GM19372 (cell line): Measurements from ENCODE around the gene MEAK7.

Experiments
- ATAC-seq: cut with Tn5 transposase; IDR thresholded peaks from one replicate; pipeline ENCODE4 v1.9.1; 2021; ENCODE audit warnings: mild to moderate bottlenecking, low read depth, moderate library complexity; ENCODE audit not compliant: unreplicated experiment

MEAK7 gene

GRCh38 chr16:84513666-84514065 lies 9.2 kb upstream of the MEAK7 start:
- ATAC-seq, result no peak

GRCh38 chr16:84513123-84513522 lies 8.7 kb upstream of the MEAK7 start:
- ATAC-seq, result no peak

GRCh38 chr16:84511831-84512230 lies 7.4 kb upstream of the MEAK7 start:
- no peak for ATAC-seq

GRCh38 chr16:84511180-84511800 lies 6.8 kb upstream of the MEAK7 start:
- no peak for ATAC-seq

GRCh38 chr16:84509032-84509950 lies 4.8 kb upstream of the MEAK7 start:
- ATAC-seq, result no peak

- no peak for ATAC-seq
These were observed 4.0 kb upstream of the MEAK7 start for GRCh38 chr16:84508502-84508901.

- ATAC-seq, result no peak
These were observed 2.8 kb upstream of the MEAK7 start for GRCh38 chr16:84507011-84507982.

GRCh38 chr16:84505249-84506187 lies 1.1 kb upstream of the MEAK7 start:
- no peak for ATAC-seq

GRCh38 chr16:84503751-84504395 lies 586 bp downstream of the MEAK7 start:
- ATAC-seq, result peak; percentile 2

- ATAC-seq, result no peak
These were observed 1.9 kb downstream of the MEAK7 start for GRCh38 chr16:84502581-84502980.

GRCh38 chr16:84502075-84502474 lies 2.4 kb downstream of the MEAK7 start:
- ATAC-seq, result no peak

GRCh38 chr16:84501077-84501735 lies 3.3 kb downstream of the MEAK7 start:
- ATAC-seq, result no peak

- no peak for ATAC-seq
These were observed 3.9 kb downstream of the MEAK7 start for GRCh38 chr16:84500531-84500930.

GRCh38 chr16:84499638-84500037 lies 4.8 kb downstream of the MEAK7 start:
- ATAC-seq, result no peak

GRCh38 chr16:84498859-84499620 lies 5.4 kb downstream of the MEAK7 start:
- ATAC-seq, result no peak

- ATAC-seq, result no peak
These were observed 6.2 kb downstream of the MEAK7 start for GRCh38 chr16:84498223-84498610.

GRCh38 chr16:84497418-84498222 lies 6.8 kb downstream of the MEAK7 start:
- no peak for ATAC-seq
